Naive thymus-derived CD8-positive, alpha-beta T cell (primary cell): ENCODE measurements around the gene NSF. TPM values are rescaled to one million over a fixed set of nuclear protein-coding genes. Genes with fewer than 3 reads are reported as not detected.

Experiments used
- ATAC-seq, 2 donors: fragments of 150-1000 bp; cut with Tn5 transposase in 1 of 2; sonication (Bioruptor Pico), chemical (Tn5 transposase) in 1 of 2; 1 replicate in 1 of 2; 2 replicates in 1 of 2; pipeline ENCODE4 v1.10.0; 2021; ENCODE audit warnings: mild to moderate bottlenecking in 2 of 2, moderate library complexity in 2 of 2
- POLR2A ChIA-PET: fragments of 350-600 bp; sonication (Branson Sonifier 250); formaldehyde crosslinking; loops from one replicate; lab custom pipeline; 2021; ENCODE audit warnings: antibody characterized with exemption; lab: Charles Lee
- DNase-seq, 10 donors: peaks; one replicate each; pipeline versions ENCODE4 v3.0.0 to v3.0.0-alpha.2; 2020 to 2022
- H3K27ac Mint-ChIP-seq, 10 donors: one replicate each; pipeline ENCODE4 v1.8.0; 2020 to 2022; ENCODE audit warnings: mild to moderate bottlenecking in 10 of 10, mixed read lengths in 10 of 10, moderate library complexity in 4 of 10, inconsistent platforms in 1 of 10
- H3K27me3 Mint-ChIP-seq, 5 donors: one replicate each; pipeline ENCODE4 v1.8.0; 2021 to 2022; ENCODE audit warnings: mixed read lengths in 5 of 5
- H3K36me3 Mint-ChIP-seq, 3 donors: one replicate each; pipeline ENCODE4 v1.8.0; 2020 to 2022; ENCODE audit warnings: mixed read lengths in 3 of 3, mild to moderate bottlenecking in 2 of 3, inconsistent platforms in 1 of 3
- H3K4me1 Mint-ChIP-seq, 4 donors: one replicate each; pipeline ENCODE4 v1.8.0; 2021 to 2022; ENCODE audit warnings: mixed read lengths in 4 of 4
- H3K4me3 Mint-ChIP-seq, 10 donors: one replicate each; pipeline ENCODE4 v1.8.0; 2020 to 2022; ENCODE audit warnings: mild to moderate bottlenecking in 10 of 10, mixed read lengths in 10 of 10, moderate library complexity in 6 of 10, inconsistent platforms in 1 of 10
- H3K9me3 Mint-ChIP-seq, 9 donors: one replicate each; pipeline ENCODE4 v1.8.0; 2020 to 2022; ENCODE audit warnings: mixed read lengths in 9 of 9, mild to moderate bottlenecking in 3 of 9, inconsistent platforms in 1 of 9, moderate library complexity in 1 of 9
- polyA plus RNA-seq, 3 donors: library from polyadenylated mRNA; unstranded; fragments of 300-500 nt; fragmentation: Illumina TruSeq; gene quantifications; one replicate each; pipeline ENCODE4 v1.2.3, GENCODE V29; 2021
- total RNA-seq, 8 experiments: library from RNA in 2 of 8; stranded (reverse) in 2 of 8; gene quantifications; one replicate each; pipeline ENCODE4 v1.2.3 and lab custom pipeline; 2021 to 2026

Gene NSF
- total and polyA plus RNA-seq, 5 experiments from 2014 or later, result 9.1 to 45.3 (median 15.3) TPM

DNA sequence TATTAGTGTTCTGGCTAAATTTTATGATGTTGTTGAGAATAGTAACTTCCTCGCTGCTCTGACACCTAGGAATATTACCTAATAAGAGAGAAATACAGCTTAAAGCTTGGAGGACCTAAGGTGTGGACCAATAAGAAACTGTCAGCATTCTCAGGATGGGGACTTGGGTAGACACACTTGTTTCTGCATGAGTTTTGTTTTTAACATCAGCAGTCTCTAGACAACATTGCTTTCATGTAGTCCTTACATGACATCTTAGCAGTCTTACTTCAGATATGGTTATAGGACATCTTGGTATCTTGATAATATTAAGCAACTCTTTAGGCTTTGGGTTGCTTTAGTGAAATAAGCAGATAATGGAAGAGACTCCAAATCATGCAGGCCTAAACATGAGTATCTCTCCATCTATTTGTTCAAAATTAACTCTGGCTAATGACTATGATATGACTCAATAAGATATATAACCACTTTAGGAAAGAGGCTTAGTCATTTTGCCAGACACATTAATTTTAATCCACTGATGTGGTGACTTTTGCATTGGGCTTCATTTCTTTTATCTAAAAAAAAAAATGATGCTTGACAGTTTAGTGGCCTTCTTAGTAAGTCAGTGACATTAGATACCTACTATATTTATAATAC is 143.5 kb downstream of the NSF start:
- POLR2A ChIA-PET, result no interaction called here
- no peak for ATAC-seq

DNA sequence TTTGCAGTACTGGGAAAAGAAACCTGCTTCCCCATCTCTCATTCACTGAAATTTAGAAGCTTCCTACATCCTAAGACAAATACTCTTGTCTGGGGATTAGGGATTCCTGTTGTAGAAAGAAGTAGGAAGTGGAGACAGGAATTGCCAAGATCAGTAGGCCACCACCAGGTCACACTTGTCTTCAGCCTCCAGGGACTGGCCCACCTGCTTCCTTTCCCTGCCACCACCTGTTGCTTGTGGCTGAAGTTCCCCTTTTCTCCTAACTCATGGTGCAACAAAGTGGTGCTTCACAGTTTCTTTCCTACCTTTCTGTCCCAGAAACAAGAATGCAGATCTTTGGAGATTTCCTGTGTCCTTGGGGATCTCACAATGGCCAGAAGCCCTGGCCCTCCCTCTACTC is 145.6 kb downstream of the NSF start:
- POLR2A ChIA-PET, result no interaction called here
- Mint-ChIP-seq H3K36me3 (peaks cover 4 to 42% (median 11%) of the 10 kb centered on the region in 3 donors), H3K9me3 (no peaks in the 10 kb centered on the region), H3K27me3 (no peaks in the 10 kb centered on the region), H3K4me3 (no peak overlapping the region), H3K4me1 (peaks cover 0 to 21% (median under 1%) of the 10 kb centered on the region in 4 donors), H3K27ac (peak overlapping the region in 2 of 10 donors; percentile 11 to 29)
- no peak for ATAC-seq
- DNase-seq, result no peak

More for the DNA sequence above, 143.5 kb downstream of the NSF start:
- Mint-ChIP-seq H3K27me3 (no peaks in the 10 kb centered on the region), H3K9me3 (no peaks in the 10 kb centered on the region), H3K4me3 (no peak overlapping the region), H3K4me1 (peaks cover 0 to 21% (median under 1%) of the 10 kb centered on the region in 4 donors), H3K36me3 (peaks cover 0 to 49% (median 22%) of the 10 kb centered on the region in 3 donors), H3K27ac (no peak overlapping the region)
- DNase-seq, result no peak

DNA sequence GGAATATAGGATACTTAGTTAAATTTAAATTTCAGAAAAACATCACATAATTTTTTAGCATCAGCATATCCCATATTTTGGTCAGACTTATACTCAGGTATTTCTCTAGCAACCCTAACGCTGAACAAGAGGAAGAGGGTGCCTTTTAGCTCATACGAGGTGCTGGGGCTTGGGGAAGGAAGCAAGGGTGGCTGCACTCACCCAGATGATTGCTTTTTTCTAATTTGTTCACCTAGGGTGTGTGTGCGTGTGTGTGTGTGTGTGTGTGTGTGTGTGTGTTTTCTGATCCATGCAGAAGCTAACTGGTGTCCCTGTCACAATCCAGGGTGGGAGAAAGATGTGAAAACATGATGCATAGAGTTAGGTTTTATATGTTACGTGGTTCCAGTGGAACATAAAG is 146.9 kb downstream of the NSF start:
- no peaks in the 10 kb centered on the region for H3K9me3 Mint-ChIP-seq
- peaks cover 0 to 21% (median under 1%) of the 10 kb centered on the region in 4 donors for H3K4me1 Mint-ChIP-seq
- H3K27ac Mint-ChIP-seq, result no peak overlapping the region
- H3K27me3 Mint-ChIP-seq, result no peaks in the 10 kb centered on the region
- peaks cover 4 to 44% (median 9%) of the 10 kb centered on the region in 3 donors for H3K36me3 Mint-ChIP-seq
- no peak overlapping the region for H3K4me3 Mint-ChIP-seq
- ATAC-seq, result no peak
- POLR2A ChIA-PET, result no interaction called here
- DNase-seq, result no peak

DNA sequence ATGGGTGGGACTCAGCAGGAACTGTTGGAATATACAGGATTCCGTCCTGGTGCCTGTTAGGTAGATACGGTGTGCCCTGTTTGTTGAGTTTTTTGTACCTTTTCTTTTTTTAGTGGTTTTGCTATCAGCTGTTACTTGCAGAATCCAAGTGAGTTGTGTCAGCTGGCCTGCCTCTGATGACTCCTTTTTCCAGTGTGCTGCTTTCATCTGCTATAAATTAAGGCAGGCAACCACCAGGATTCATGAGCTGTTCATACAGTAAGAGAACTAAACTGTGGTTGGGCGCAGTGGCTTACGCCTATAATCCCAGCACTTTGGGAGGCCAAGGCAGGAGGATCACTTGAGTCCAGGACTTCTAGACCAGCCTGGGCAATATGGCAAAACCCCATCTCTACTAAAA is 148.1 kb downstream of the NSF start:
- no peaks in the 10 kb centered on the region for H3K9me3 Mint-ChIP-seq
- H3K4me3 Mint-ChIP-seq, result no peak overlapping the region
- peaks cover 0 to 21% (median 3%) of the 10 kb centered on the region in 4 donors for H3K4me1 Mint-ChIP-seq
- POLR2A ChIA-PET, result no interaction called here
- DNase-seq (no peak), ATAC-seq (no peak)
- H3K27ac Mint-ChIP-seq, result no peak overlapping the region
- H3K36me3 Mint-ChIP-seq, result peaks cover 4 to 38% (median 6%) of the 10 kb centered on the region in 3 donors
- H3K27me3 Mint-ChIP-seq, result no peaks in the 10 kb centered on the region

DNA sequence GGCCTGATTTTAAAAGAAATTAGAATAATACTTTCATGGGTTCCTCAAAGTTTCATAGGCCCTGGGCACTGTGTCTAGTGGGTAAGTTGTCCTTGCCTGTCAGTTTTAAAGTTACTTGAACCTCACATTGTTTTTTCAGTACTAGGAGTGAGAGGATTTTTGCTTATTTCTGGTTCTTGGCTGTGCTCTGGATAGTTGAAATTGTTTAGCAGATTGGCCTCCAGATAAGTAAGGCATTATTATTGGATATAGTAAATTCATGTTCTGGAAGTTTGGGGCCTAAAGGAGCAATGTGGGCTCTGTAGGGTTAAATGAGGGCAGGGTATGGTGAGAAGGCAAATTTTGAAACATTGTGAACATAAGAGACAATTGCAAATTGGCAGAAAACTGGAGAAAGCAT is 149.5 kb downstream of the NSF start:
- H3K36me3 Mint-ChIP-seq, result peaks cover 2 to 42% (median 4%) of the 10 kb centered on the region in 3 donors
- POLR2A ChIA-PET, result no interaction called here

DNA sequence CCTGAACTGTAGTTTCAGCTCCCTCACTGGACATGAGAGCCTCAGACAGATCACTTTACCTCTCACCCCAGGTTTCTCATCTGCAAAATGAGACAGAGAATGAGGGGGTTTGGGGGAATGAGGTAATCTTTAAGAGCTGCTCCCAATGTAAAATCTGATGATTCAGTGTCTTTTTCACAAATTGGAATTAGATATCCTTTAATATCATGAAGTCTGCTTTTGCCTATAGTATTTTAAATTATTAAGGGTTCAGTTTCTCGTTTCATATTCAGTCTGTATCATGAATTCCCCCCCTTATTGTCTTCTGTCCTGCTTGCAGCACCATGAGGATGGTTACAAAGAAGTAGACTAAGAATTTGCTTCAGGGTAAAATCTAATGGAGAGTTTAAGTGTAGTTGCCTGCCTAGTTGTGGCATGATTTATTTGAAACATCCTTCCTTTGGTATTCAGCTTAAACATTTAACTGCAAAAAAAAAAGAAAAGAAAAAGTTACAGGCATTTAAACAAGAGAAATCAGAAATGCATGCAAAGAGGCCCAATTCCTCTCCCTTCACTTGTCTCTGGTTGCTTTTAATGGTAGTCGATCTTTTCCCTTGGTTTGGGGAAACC is 150.8 kb downstream of the NSF start:
- Mint-ChIP-seq H3K4me1 (peaks cover 0 to 16% (median 3%) of the 10 kb centered on the region in 4 donors), H3K9me3 (no peaks in the 10 kb centered on the region), H3K4me3 (no peak overlapping the region), H3K36me3 (peaks cover 2 to 46% (median 4%) of the 10 kb centered on the region in 3 donors), H3K27ac (peak overlapping the region in 2 of 10 donors; percentile 64 to 71), H3K27me3 (no peaks in the 10 kb centered on the region)
- no peak for ATAC-seq
- POLR2A ChIA-PET, result no interaction called here
- no peak for DNase-seq

More for the DNA sequence above, 149.5 kb downstream of the NSF start:
- ATAC-seq (no peak), DNase-seq (no peak)
- H3K27ac Mint-ChIP-seq, result peak overlapping the region in 1 of 10 donors; percentile 31
- no peak overlapping the region for H3K4me3 Mint-ChIP-seq
- H3K9me3 Mint-ChIP-seq, result no peaks in the 10 kb centered on the region
- H3K27me3 Mint-ChIP-seq, result no peaks in the 10 kb centered on the region
- peaks cover 0 to 21% (median 3%) of the 10 kb centered on the region in 4 donors for H3K4me1 Mint-ChIP-seq

DNA sequence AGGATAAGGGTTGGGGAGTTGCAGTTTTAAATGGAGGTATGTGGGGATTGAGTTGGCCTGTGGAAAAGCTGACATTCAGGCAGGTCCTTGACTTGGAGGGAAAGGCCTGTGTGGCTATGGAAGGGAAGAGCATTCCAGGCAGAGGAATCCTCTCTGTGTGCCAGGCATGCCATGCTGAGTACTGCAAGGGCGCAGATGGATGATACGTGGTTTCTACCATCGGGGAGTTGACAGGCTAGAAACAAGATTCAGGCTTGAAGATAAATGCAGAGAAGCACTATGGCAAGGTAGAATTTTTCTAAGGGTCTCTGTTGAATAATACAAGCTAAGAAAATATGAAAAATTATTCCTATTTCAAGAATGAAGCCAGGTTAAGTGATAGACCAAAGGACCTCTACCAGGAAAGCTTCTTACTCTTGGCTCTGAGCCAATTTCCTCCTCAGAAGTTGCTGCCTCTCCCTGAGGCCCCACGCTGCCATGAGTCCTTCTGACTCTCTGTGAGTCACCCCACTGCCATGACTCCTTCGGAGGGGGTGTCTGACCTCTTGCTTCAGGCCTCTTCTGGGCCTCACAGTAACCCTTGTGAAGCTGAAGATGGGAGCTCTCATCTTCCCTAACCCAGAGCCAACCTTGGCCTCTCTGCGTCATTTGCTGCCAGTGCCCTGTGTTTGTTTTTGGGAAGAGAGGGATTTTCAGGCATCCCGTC is 152.2 kb downstream of the NSF start:
- peaks cover 0 to 4% (median 3%) of the 10 kb centered on the region in 4 donors for H3K4me1 Mint-ChIP-seq
- no peaks in the 10 kb centered on the region for H3K27me3 Mint-ChIP-seq
- no peaks in the 10 kb centered on the region for H3K9me3 Mint-ChIP-seq
- POLR2A ChIA-PET, result interaction anchor here (0.6 kb wide), 1 partner anchor 7 kb away, joined by 3 read pairs; no protein-coding TSS in a partner anchor
- H3K4me3 Mint-ChIP-seq, result no peak overlapping the region
- DNase-seq, result no peak
- peaks cover 2 to 46% (median 4%) of the 10 kb centered on the region in 3 donors for H3K36me3 Mint-ChIP-seq
- H3K27ac Mint-ChIP-seq, result peak overlapping the region in 3 of 10 donors; percentile 4 to 64 (median 15)
- no peak for ATAC-seq

DNA sequence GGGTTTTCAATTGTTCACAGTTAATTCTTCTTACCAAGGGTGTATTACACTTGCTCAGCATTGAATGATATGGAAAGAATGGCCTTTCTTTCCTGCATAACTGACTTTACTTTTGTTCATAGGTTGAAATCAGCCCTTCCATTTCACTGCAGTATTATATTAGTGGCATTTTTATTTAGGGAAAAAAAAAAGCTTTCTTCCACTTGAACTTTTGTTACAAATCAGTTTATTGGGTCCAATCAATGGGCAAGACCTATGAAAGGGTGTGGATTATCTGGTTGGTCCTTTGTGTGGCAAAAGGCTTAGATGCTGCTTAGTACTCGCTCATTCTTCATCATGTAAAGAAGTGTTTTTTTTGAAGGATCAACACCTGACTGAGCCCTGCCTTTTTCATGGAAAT is 154.0 kb downstream of the NSF start:
- Mint-ChIP-seq H3K27ac (no peak overlapping the region), H3K27me3 (no peaks in the 10 kb centered on the region), H3K9me3 (no peaks in the 10 kb centered on the region), H3K4me3 (no peak overlapping the region), H3K4me1 (peaks cover 0 to 12% (median 3%) of the 10 kb centered on the region in 4 donors), H3K36me3 (peaks cover 2 to 57% (median 4%) of the 10 kb centered on the region in 3 donors)
- POLR2A ChIA-PET, result no interaction called here
- DNase-seq, result no peak
- no peak for ATAC-seq

DNA sequence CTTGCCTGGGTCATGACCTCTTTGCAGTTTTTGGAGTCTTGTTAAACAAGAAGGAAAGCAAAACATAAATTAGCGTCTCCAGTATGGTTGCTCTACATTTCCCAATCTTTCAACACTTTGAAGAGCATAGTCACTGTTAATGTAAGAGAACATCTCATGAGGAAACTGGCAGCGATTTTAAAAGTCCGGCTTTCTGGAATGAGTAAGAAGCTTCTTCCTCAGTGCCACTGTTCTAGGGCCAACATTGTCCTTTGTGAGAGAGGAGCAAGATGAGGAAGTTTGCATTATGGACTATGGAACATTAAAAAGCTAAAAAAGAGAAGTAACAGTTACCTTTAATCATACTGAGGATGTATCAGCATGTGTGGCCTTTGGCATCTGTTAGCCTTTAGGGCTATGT is 154.9 kb downstream of the NSF start:
- POLR2A ChIA-PET, result no interaction called here
- Mint-ChIP-seq H3K4me3 (no peak overlapping the region), H3K27me3 (no peaks in the 10 kb centered on the region), H3K4me1 (peaks cover 0 to 12% (median 3%) of the 10 kb centered on the region in 4 donors), H3K27ac (no peak overlapping the region), H3K36me3 (peaks cover 0 to 60% (median 4%) of the 10 kb centered on the region in 3 donors), H3K9me3 (no peaks in the 10 kb centered on the region)
- ATAC-seq (no peak), DNase-seq (no peak)

DNA sequence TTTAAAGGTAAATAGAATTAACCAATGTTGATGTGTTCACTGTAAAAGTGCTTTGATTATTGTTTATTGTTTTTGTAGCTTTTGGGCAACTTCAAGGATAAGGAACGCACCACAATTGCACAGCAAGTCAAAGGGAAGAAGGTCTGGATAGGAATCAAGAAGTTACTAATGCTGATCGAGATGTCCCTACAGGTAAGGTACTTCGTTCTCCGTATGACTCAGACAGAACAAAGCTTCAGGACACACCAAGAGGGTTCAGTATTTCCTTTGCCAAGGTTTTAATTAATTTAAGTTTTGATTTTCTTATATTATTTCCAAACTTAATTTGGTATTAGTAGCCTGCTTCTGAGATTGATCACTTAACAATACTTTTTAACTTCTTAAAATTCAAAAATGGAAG is 161.0 kb downstream of the NSF start:
- Mint-ChIP-seq H3K4me1 (peaks cover 0 to 8% (median under 1%) of the 10 kb centered on the region in 4 donors), H3K9me3 (no peaks in the 10 kb centered on the region), H3K27me3 (no peaks in the 10 kb centered on the region), H3K27ac (no peak overlapping the region), H3K36me3 (peaks cover 8 to 83% (median 18%) of the 10 kb centered on the region in 3 donors), H3K4me3 (no peak overlapping the region)
- POLR2A ChIA-PET, result no interaction called here
- DNase-seq, result no peak
- ATAC-seq, result no peak

DNA sequence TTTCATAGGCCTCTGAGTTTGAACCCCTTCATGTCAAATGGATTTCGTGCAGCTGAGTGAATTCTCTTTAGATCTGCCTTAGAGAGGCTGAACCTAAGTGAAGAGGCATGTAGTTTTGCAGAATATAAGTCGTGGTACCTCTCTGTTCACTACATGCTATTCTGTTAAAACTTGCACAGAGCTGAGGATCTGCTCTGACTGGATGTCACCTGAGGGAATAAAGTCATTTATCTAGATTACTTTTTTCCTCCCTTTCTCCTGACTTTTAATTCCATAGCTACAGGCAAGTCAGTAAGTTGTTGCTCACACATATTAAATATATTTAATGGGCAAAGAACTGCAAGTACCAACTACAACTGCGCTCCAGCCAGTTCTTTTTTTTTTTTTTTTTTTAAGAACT is 163.3 kb downstream of the NSF start:
- Mint-ChIP-seq H3K27me3 (no peaks in the 10 kb centered on the region), H3K9me3 (no peaks in the 10 kb centered on the region), H3K36me3 (peaks cover 8 to 83% (median 22%) of the 10 kb centered on the region in 3 donors), H3K27ac (no peak overlapping the region), H3K4me1 (peaks cover 0 to 3% (median 0%) of the 10 kb centered on the region in 4 donors), H3K4me3 (no peak overlapping the region)
- ATAC-seq (no peak), DNase-seq (no peak)
- POLR2A ChIA-PET, result no interaction called here

DNA sequence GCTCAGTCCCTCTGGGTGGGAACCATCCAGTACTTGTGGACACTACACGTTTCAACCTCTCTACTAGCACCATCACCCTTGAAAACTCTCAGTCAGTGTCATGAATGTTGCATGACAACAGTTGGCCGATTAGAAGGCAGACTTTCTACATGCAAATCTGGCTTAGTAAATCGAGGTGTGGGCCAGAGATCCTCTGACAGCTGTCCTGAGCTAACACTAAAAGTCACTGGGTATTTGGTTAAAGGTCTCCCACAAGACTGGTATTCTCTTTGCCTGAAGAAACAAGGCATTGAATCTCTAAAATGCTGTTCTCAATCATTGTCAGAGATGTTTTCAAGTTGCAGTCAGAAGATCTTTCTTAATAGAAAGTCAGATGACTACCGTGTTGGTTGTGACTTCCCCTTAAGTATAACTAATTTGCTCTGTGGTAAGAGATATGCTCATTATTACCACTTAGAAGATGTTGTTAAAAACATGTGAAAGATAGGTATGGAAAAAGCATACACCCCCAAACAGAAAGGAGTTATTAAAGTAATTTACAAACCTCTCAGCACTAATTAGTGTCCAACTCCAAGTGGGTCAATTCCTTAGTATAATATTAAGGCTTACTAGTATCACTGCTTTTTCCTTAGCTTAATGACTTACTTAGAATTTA is 165.7 kb downstream of the NSF start:
- DNase-seq (no peak), ATAC-seq (no peak)
- H3K4me3 Mint-ChIP-seq, result no peak overlapping the region
- no peaks in the 10 kb centered on the region for H3K9me3 Mint-ChIP-seq
- POLR2A ChIA-PET, result no interaction called here
- peaks cover 8 to 75% (median 21%) of the 10 kb centered on the region in 3 donors for H3K36me3 Mint-ChIP-seq
- H3K27ac Mint-ChIP-seq, result no peak overlapping the region
- no peaks in the 10 kb centered on the region for H3K27me3 Mint-ChIP-seq
- H3K4me1 Mint-ChIP-seq, result no peaks in the 10 kb centered on the region
